WTC11 (cell line): Measurements from ENCODE around the gene RSPH9. TPM values are rescaled to one million over a fixed set of nuclear protein-coding genes. Genes with fewer than 3 reads are reported as not detected.

Experiments
- ATAC-seq: fragments of 200-7000 bp; cut with Tn5 transposase; 2 replicates; pipeline ENCODE4 v1.10.0; 2021; ENCODE audit warnings: mild to moderate bottlenecking, moderate library complexity
- CTCF ChIA-PET: fragments of 300-600 bp; sonication (Branson Sonifier 250); formaldehyde crosslinking; loops from one replicate; lab custom pipeline; 2021; ENCODE audit warnings: antibody characterized with exemption; lab: Charles Lee
- POLR2A ChIA-PET: fragments of 350-600 bp; sonication (Branson Sonifier 250); formaldehyde crosslinking; loops from one replicate; lab custom pipeline; 2021; ENCODE audit warnings: antibody characterized with exemption; lab: Charles Lee
- DNase-seq: peaks from one replicate; pipeline ENCODE4 v3.0.0; 2021; ENCODE audit warnings: low spot score
- H3K27ac Mint-ChIP-seq: 2 replicates; pipeline ENCODE4 v1.8.0; 2021; ENCODE audit warnings: mixed read lengths
- H3K27me3 Mint-ChIP-seq: 2 replicates; pipeline ENCODE4 v1.8.0; 2021; ENCODE audit warnings: low read depth, mild to moderate bottlenecking, moderate library complexity, mixed read lengths
- H3K36me3 Mint-ChIP-seq: 2 replicates; pipeline ENCODE4 v1.8.0; 2021; ENCODE audit warnings: mixed read lengths
- H3K4me1 Mint-ChIP-seq: 2 replicates; pipeline ENCODE4 v1.8.0; 2022; ENCODE audit warnings: mixed read lengths
- H3K4me3 Mint-ChIP-seq: 2 replicates; pipeline ENCODE4 v1.8.0; 2021; ENCODE audit warnings: mild to moderate bottlenecking, moderate library complexity, mixed read lengths
- H3K9me3 Mint-ChIP-seq: 2 replicates; pipeline ENCODE4 v1.8.0; 2021; ENCODE audit warnings: mixed read lengths
- ELF4 ChIP-seq: sonication (generic); formaldehyde crosslinking; IDR thresholded peaks from 2 replicates; pipeline ENCODE4 v1.8.1; 2022; ENCODE audit warnings: low read depth, mild to moderate bottlenecking, moderate library complexity, missing genetic modification reagents
- ESRRA ChIP-seq: sonication (generic); formaldehyde crosslinking; IDR thresholded peaks from 2 replicates; pipeline ENCODE4 v1.8.1; 2022; ENCODE audit warnings: mild to moderate bottlenecking, missing genetic modification reagents, borderline replicate concordance
- FOXP1 ChIP-seq: sonication (generic); formaldehyde crosslinking; IDR thresholded peaks from 2 replicates; pipeline ENCODE4 v1.8.0; 2022; ENCODE audit warnings: missing genetic modification reagents, mild to moderate bottlenecking, moderate library complexity, borderline replicate concordance
- FOXP4 ChIP-seq: sonication (generic); formaldehyde crosslinking; IDR thresholded peaks from 2 replicates; pipeline ENCODE4 v1.8.0; 2022; ENCODE audit warnings: mild to moderate bottlenecking, missing genetic modification reagents
- GRHL2 ChIP-seq: fragments of 250-450 bp; sonication (Bioruptor Pico); IDR thresholded peaks from 2 replicates; pipeline ENCODE4 v1.8.0; 2022; ENCODE audit warnings: mild to moderate bottlenecking, moderate library complexity; ENCODE audit not compliant: insufficient replicate concordance, severe bottlenecking
- HMGXB4 ChIP-seq: sonication (generic); formaldehyde crosslinking; IDR thresholded peaks from 2 replicates; pipeline ENCODE4 v1.8.1; 2023; ENCODE audit warnings: mild to moderate bottlenecking, moderate library complexity, missing genetic modification reagents
- IRF2 ChIP-seq: sonication (generic); formaldehyde crosslinking; IDR thresholded peaks from 2 replicates; pipeline ENCODE4 v1.8.0; 2022; ENCODE audit warnings: low read depth, missing genetic modification reagents, borderline replicate concordance
- JUN ChIP-seq: sonication (generic); formaldehyde crosslinking; IDR thresholded peaks from 2 replicates; pipeline ENCODE4 v1.8.0; 2023; ENCODE audit warnings: mild to moderate bottlenecking, missing genetic modification reagents
- NFE2L1 ChIP-seq: sonication (generic); formaldehyde crosslinking; IDR thresholded peaks from 2 replicates; pipeline ENCODE4 v1.8.1; 2023; ENCODE audit warnings: missing genetic modification reagents
- PREB ChIP-seq: sonication (generic); formaldehyde crosslinking; IDR thresholded peaks from 2 replicates; pipeline ENCODE4 v1.8.1; 2022; ENCODE audit warnings: mild to moderate bottlenecking, missing genetic modification reagents, moderate library complexity, borderline replicate concordance
- SOX15 ChIP-seq: fragments of 250-450 bp; sonication (Bioruptor Pico); IDR thresholded peaks from 2 replicates; pipeline ENCODE4 v1.9.0; 2021; ENCODE audit warnings: mild to moderate bottlenecking
- SP1 ChIP-seq: sonication (generic); formaldehyde crosslinking; conservative IDR thresholded peaks from 2 replicates; pipeline ENCODE4 v1.8.1; 2022; ENCODE audit warnings: missing genetic modification reagents
- TCF7 ChIP-seq: sonication (generic); formaldehyde crosslinking; IDR thresholded peaks from 2 replicates; pipeline ENCODE4 v1.8.0; 2022; ENCODE audit warnings: mild to moderate bottlenecking, low read depth, missing genetic modification reagents, moderate library complexity
- TEAD1 ChIP-seq: sonication (generic); formaldehyde crosslinking; IDR thresholded peaks from 2 replicates; pipeline ENCODE4 v1.8.0; 2022; ENCODE audit warnings: mild to moderate bottlenecking, missing genetic modification reagents
- TP53 ChIP-seq: sonication (generic); formaldehyde crosslinking; IDR thresholded peaks from 2 replicates; pipeline ENCODE4 v1.8.1; 2023; ENCODE audit warnings: mild to moderate bottlenecking, missing genetic modification reagents
- ZNF263 ChIP-seq: sonication (generic); formaldehyde crosslinking; IDR thresholded peaks from 2 replicates; pipeline ENCODE4 v1.8.1; 2022; ENCODE audit warnings: low read depth, mild to moderate bottlenecking, moderate library complexity, missing genetic modification reagents
- ZNF416 ChIP-seq: fragments of 250-450 bp; sonication (Bioruptor Pico); IDR thresholded peaks from 2 replicates; pipeline ENCODE4 v1.9.0; 2021; ENCODE audit warnings: mild to moderate bottlenecking, inconsistent platforms
- total RNA-seq: library from RNA; stranded (reverse); gene quantifications from 3 replicates; pipeline ENCODE4 v1.2.3, GENCODE V29; 2021
- TF ChIP-seq, protein P1 (sequence below): fragments of 250-450 bp; sonication (Bioruptor Pico); IDR thresholded peaks from 2 replicates; pipeline ENCODE4 v1.8.0; 2021; ENCODE audit warnings: mild to moderate bottlenecking
- TF ChIP-seq, protein P2 (sequence below): sonication (generic); formaldehyde crosslinking; conservative IDR thresholded peaks from 2 replicates; pipeline ENCODE4 v1.8.1; 2023; ENCODE audit warnings: mild to moderate bottlenecking, low read depth, missing genetic modification reagents, moderate library complexity

The RSPH9 gene
- total RNA-seq, 1 experiment from 2014 or later: 0.35 TPM

GRCh38 chr6:43621836-43622180 is 23.0 kb upstream of the RSPH9 start (continued):
- no peak for TF ChIP-seq HMGXB4 (CRISPR knock-in tag)
- no peak for TF ChIP-seq SOX15
- TF ChIP-seq SP1 (CRISPR knock-in tag): no peak
- TF ChIP-seq ESRRA (CRISPR knock-in tag): no peak
- TF ChIP-seq TEAD1 (CRISPR knock-in tag): no peak
- TF ChIP-seq GRHL2 (CRISPR knock-in tag): no peak
- no peak for TF ChIP-seq IRF2 (CRISPR knock-in tag)
- no peak for TF ChIP-seq ZNF263 (CRISPR knock-in tag)
- TF ChIP-seq, protein P1, sequence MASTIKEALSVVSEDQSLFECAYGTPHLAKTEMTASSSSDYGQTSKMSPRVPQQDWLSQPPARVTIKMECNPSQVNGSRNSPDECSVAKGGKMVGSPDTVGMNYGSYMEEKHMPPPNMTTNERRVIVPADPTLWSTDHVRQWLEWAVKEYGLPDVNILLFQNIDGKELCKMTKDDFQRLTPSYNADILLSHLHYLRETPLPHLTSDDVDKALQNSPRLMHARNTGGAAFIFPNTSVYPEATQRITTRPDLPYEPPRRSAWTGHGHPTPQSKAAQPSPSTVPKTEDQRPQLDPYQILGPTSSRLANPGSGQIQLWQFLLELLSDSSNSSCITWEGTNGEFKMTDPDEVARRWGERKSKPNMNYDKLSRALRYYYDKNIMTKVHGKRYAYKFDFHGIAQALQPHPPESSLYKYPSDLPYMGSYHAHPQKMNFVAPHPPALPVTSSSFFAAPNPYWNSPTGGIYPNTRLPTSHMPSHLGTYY (CRISPR knock-in tag): no peak
- no peak for TF ChIP-seq FOXP4 (CRISPR knock-in tag)

DNA sequence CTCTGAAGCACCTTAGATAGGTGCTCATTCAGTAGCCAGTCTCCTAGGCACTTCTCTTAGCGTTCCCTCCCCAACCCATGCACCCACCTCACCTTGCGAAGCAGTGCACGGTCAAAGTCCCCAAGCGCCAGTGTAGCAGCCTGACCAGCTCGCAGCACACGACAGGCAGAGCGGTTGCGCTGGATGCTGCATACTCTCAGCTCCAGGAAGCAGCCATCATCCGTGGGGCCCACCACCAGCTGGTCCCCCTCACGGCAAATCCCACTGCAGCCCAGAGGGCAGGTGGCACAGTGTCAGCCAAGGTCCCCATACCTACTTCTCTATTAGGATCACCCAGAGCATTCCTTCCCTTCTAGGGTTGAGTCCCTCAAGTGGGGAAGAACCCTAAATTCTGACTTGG is 22.3 kb upstream of the RSPH9 start:
- TF ChIP-seq JUN (CRISPR knock-in tag): no peak
- TF ChIP-seq, protein P2, sequence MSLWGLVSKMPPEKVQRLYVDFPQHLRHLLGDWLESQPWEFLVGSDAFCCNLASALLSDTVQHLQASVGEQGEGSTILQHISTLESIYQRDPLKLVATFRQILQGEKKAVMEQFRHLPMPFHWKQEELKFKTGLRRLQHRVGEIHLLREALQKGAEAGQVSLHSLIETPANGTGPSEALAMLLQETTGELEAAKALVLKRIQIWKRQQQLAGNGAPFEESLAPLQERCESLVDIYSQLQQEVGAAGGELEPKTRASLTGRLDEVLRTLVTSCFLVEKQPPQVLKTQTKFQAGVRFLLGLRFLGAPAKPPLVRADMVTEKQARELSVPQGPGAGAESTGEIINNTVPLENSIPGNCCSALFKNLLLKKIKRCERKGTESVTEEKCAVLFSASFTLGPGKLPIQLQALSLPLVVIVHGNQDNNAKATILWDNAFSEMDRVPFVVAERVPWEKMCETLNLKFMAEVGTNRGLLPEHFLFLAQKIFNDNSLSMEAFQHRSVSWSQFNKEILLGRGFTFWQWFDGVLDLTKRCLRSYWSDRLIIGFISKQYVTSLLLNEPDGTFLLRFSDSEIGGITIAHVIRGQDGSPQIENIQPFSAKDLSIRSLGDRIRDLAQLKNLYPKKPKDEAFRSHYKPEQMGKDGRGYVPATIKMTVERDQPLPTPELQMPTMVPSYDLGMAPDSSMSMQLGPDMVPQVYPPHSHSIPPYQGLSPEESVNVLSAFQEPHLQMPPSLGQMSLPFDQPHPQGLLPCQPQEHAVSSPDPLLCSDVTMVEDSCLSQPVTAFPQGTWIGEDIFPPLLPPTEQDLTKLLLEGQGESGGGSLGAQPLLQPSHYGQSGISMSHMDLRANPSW: no peak
- no peak for TF ChIP-seq ESRRA (CRISPR knock-in tag)
- TF ChIP-seq PREB: no peak
- no peak for TF ChIP-seq FOXP1 (CRISPR knock-in tag)
- TF ChIP-seq FOXP4 (CRISPR knock-in tag): no peak
- TF ChIP-seq ZNF416 (CRISPR knock-in tag): no peak
- TF ChIP-seq NFE2L1: no peak
- TF ChIP-seq TCF7: no peak
- TF ChIP-seq TP53 (CRISPR knock-in tag): no peak
- no peak for TF ChIP-seq ELF4 (CRISPR knock-in tag)
- ChIA-PET POLR2A (no interaction called here), CTCF (no interaction called here)
- Mint-ChIP-seq H3K27me3 (no peaks in the 10 kb centered on the region), H3K4me3 (no peak overlapping the region), H3K36me3 (peaks cover 61% of the 10 kb centered on the region), H3K27ac (no peak overlapping the region), H3K9me3 (no peaks in the 10 kb centered on the region), H3K4me1 (no peaks in the 10 kb centered on the region; the same call in 1 of the 2 replicates)
- ATAC-seq (no peak), DNase-seq (no peak)
